PC-3 (cell line): ENCODE data around the gene SHTN1.

Experiments
- CTCF ChIP-seq: fragments of 300-600 bp; sonication (generic); conservative IDR thresholded peaks from 2 replicates; pipeline ENCODE4 v1.5.1; 2017; ENCODE audit warnings: antibody characterized with exemption, low read depth, mild to moderate bottlenecking, low read length
- EZH2 ChIP-seq: fragments of 300-600 bp; sonication (generic); IDR thresholded peaks from one replicate; pipeline ENCODE4 v1.6.1; 2017; ENCODE audit warnings: antibody characterized with exemption, mild to moderate bottlenecking, low read length; ENCODE audit not compliant: unreplicated experiment

GRCh38 chr10:116973946-116974455 is 31.0 kb downstream of the SHTN1 start:
- TF ChIP-seq CTCF (no peak), EZH2 (no peak)
